ENCODE results near the gene SUCLA2.
"Not testable (repeated sequence)": the region's sequence is repeated elsewhere in the genome, so short reads cannot be mapped to it uniquely, and the experiment has no call there.

The SUCLA2 gene

GRCh38 chr13:47997384-47997783 lies 3.7 kb downstream of the SUCLA2 start:
- no peak for DNase-seq

DNA sequence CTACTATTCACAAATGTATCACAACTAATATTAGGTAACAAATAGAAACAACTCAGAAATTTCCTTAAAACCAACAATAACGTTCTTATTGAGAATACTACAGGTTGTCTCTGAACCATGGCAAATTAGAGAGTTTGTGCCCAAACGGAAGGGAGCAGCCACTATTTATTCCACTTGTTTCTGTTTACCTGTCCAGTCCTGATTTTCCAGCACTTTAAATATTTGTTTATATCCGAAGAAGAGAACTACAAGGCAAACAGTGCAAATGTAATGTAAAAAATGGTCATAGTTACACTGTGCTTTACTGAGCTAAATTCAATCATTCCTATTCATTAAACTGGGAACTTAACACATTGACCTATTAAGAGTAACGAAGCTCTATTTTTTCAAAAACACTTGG lies 9.2 kb downstream of the SUCLA2 start:
- DNase-seq = no peak

- DNase-seq = no peak
Observed at GRCh38 chr13:47990920-47991466, 10.1 kb downstream of the SUCLA2 start.

GRCh38 chr13:47990427-47990826 lies 10.6 kb downstream of the SUCLA2 start:
- no peak for DNase-seq

- no peak for DNase-seq
Observed at GRCh38 chr13:47983070-47983469, 18.0 kb downstream of the SUCLA2 start.

DNA sequence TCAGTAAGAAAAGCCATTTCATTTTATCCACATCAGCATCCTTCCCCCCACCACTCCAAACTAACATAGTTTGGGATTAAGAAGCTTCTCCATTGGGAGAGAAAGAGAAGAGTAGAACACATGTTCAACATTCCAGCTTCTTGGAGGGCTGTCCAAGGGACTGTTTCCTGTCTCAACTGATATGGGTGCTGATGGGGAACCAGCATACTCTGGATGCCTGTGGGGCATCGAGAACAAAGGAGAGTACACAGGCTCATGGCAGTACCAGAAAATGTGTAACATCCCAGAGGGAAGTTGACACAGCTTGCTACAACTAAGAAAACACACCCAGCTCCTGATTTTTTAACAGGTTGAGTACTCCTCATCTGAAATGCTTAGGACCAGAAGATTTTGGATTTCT lies 24.7 kb downstream of the SUCLA2 start:
- DNase-seq = no peak

DNA sequence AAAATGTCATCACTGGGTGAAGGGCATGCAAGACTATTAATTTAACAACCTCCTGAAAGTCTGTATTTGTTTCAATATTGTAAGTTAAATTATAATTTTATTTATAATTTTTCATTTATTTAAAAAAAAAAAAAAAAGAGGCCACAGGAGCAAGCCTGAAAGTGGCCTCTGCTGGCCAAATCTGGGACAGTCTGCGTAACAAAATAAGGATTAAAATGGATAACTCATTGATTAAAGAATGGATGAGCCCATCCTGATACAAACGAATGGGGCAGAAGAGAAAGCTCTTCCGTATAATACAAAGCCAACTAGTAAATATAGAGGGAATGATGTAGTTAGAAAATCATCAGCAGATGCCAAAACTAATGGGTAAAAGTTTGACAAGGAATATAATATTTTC lies 36.2 kb downstream of the SUCLA2 start:
- DNase-seq = no peak

DNA sequence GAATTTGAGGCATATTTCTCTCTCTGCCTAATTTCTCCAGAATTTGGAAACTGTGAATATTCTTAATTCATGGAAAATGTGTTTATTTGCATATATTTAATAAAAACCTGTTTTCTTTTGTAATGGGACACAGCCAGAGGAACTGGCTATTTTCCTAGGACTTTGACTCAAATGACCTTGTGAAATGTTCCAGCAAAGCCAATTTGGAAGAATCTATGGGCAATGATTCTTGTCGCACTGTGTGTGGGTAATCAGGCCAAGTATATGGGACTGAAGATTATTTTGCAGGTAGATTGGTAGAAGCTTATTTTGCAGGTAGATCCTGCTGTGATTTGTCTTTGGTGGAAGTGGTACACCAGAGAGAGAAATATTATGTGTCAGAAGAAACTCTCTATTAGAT lies 38.8 kb downstream of the SUCLA2 start:
- no peak for DNase-seq

- no peak for DNase-seq
Observed at GRCh38 chr13:47959468-47960247, 41.4 kb downstream of the SUCLA2 start.

DNA sequence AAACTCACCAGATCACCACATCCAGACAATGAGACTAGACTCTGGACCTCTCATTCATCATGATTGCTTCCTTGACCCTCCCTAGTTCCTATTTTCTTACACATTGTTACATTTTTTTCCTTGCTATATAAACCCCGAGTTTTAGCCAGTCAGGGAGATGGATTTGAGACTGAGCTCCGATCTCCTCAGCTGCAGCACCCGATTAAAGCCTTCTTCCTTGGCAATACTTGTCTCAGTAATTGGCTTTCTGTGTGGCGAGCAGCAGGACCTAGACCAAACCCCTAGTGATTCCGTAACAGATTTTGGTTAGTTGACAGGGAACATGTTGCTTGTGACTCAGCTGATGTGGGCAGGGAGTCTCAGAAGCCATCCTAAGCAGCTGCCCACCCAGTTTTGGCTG lies 44.0 kb downstream of the SUCLA2 start:
- DNase-seq = no peak

- no peak for DNase-seq
Observed at GRCh38 chr13:47955836-47956235, 45.2 kb downstream of the SUCLA2 start.

DNA sequence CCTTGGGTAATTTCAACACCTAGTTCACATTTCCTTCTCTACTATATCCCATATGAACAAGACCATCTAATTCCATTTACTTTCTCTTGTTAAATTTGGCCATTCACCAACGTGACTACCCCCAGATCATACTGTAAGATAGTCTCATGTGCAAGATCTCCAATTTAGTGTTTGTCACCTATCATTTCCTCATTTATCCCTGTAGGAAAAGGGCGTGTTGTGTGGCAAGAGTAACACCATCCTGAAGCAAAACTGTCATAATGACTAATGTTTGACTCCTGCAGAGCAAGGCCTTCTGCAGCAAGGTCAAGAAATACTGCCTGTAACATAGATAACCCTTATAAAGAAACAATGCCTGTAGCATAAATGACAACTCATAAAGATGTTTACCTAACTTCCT lies 51.3 kb downstream of the SUCLA2 start:
- no peak for DNase-seq

GRCh38 chr13:47945738-47946137 lies 55.3 kb downstream of the SUCLA2 start:
- no peak for DNase-seq

GRCh38 chr13:47945146-47945545 lies 55.9 kb downstream of the SUCLA2 start:
- DNase-seq = not testable (repeated sequence)

GRCh38 chr13:47934371-47934770 lies 66.7 kb downstream of the SUCLA2 start:
- DNase-seq = no peak

DNA sequence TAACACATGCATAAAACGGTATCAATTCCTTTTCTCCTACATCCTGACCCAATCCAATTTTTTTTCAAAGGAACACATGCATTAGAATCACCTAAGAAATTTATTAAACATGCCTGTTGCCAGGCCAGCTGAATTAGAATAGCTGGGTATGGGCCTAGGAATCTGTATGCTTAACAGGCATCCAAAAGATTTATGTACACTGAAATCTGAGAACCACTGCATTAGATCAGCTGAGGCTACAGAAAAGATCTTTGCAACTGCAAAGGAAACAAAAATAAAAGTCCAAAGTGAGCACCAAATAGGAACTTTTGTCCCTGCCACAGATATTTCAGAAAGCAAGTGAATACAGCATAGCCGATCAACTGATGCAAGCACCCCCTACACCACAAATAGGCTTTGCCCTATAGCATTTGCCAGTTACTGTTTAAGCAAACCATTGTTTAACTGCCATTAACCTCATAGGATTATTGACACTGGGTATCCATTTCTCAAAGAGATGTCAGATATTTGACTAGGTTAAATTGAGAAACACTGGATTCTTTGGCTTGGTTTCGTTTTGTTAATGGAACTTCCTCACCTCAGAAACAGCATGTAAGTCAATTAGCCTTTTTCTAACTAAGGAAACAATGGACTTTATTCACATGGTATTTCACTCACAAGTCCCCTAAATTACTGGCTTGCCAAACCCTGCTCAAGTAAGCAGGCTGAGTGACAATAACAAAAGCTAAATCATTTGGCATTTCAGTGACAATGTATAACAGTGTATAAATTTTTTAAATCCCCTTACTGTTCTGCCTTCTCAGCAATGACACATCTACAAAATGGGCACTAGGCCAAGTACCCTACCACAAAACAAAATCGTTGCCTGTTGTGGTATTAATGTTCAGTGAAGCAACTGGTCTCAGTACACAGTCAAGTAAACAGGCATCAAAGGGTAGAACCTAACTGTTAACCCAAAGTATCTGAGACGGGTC lies 67.8 kb downstream of the SUCLA2 start:
- no peak for DNase-seq

- no peak for DNase-seq
Observed at GRCh38 chr13:47930649-47931165, 70.4 kb downstream of the SUCLA2 start.

- no peak for DNase-seq
Observed at GRCh38 chr13:47929156-47929555, 71.9 kb downstream of the SUCLA2 start.

- DNase-seq = no peak
Observed at GRCh38 chr13:47917022-47917574, 84.0 kb downstream of the SUCLA2 start.

GRCh38 chr13:47908197-47908902 lies 92.7 kb downstream of the SUCLA2 start:
- no peak for DNase-seq

DNA sequence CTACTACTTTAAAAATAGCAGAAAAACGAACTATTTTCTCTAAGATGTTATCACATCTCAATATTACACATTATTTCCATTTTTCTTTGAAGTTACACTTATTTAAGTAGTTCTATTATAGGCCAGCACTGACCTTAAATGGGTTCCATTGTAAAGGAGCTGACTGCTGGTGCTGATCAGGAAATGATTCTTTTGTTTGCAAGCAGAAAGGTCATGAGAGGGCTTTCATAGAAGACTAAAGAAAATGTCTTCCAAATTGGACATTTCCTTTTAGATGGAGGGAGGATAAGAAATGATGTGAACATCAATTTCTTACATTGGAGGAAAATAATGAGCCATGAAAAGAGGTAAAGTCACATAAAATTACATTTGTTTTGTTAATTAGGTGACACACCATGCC lies 96.2 kb downstream of the SUCLA2 start:
- DNase-seq = no peak

All from nucleus accumbens (tissue), 56 donors.